ENCODE measurements around the gene AP1G1. TPM values are rescaled to one million over a fixed set of nuclear protein-coding genes. Genes with fewer than 3 reads are reported as not detected.
"Not testable (repeated sequence)": the region's sequence is repeated elsewhere in the genome, so short reads cannot be mapped to it uniquely, and the experiment has no call there.

Gene AP1G1
- total RNA-seq, 1 experiment from 2014 or later = 63.8 TPM

DNA sequence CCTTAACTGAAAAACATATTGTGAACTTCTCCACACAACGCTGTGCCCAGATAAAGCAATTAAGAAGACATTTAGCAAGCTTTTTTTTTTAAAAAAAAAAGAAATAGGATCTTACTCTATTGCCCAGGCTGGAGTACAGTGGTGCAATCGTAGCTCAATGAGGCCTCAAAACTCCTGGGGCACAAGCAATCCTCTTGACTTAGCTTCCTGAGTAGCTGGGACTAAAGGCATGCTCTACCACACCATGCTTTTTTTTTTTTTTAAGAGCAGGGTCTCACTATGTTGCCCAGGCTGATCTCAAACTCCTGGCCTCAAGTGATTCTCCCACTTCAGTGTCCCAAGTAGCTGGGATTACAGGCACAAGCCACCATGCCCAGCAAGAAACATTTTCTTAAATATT, 20.1 kb downstream of the AP1G1 start:
- Histone ChIP-seq H3K36me3 (ENCODE audit: control insufficient read depth, insufficient read depth, low read length) (no peaks in the 10 kb centered on the region; the same call in 1 of the 2 replicates), H3K9me3 (ENCODE audit: control insufficient read depth, insufficient read depth, low read depth, low read length) (no peaks in the 10 kb centered on the region), H3K4me3 (ENCODE audit: low read depth in 2 of 2, low read length in 2 of 2) (no peak overlapping the region), H3K27me3 (ENCODE audit: control insufficient read depth, insufficient read depth, low read length) (no peaks in the 10 kb centered on the region), H3K27ac (ENCODE audit: low read length) (no peak overlapping the region), H3K4me1 (ENCODE audit: control insufficient read depth, insufficient read depth, low read length) (0 out of 2 replicates have a peak, but pooled peaks cover 2% of the 10 kb centered on the region)
- ATAC-seq = no peak
- ChIA-PET CTCF (no interaction called here), POLR2A (no interaction called here)
- no TSS peak for BruUV-seq (replicated peaks)
- intact Hi-C loops (cut with micrococcal nuclease; ENCODE audit: unreplicated experiment) = no loop called here
- DNase-seq (ENCODE audit: low read depth, low spot score) = no peak
- in situ Hi-C loops (cut with HindIII; ENCODE audit: low pct_unique_long_range_greater_than_20kb, low sequenced_read_pairs) = no loop called here
- TF ChIP-seq REST (IDR thresholded peaks at IDR 0.05; ENCODE audit: insufficient read depth in 1 of 2, low read depth in 2 of 2, low read length in 1 of 2) = no peak
- no peak for TF ChIP-seq TCF7L2 (IDR thresholded peaks at IDR 0.05; ENCODE audit: low read depth, low read length)
- no peak for TF ChIP-seq POLR2AphosphoS5 (IDR thresholded peaks at IDR 0.05; ENCODE audit: low read depth, low read length)
- TF ChIP-seq CTCF (IDR thresholded peaks at IDR 0.05) = no peak
- no peak for TF ChIP-seq SIN3A (IDR thresholded peaks at IDR 0.05; ENCODE audit: borderline replicate concordance, insufficient read depth, low read depth, low read length)

GRCh38 chr16:71785143-71785542, 23.5 kb downstream of the AP1G1 start:
- H3K4me1 ChIP-seq (ENCODE audit: control insufficient read depth, insufficient read depth, low read length); DNase-seq (ENCODE audit: low read depth, low spot score); H3K9me3 ChIP-seq (ENCODE audit: control insufficient read depth, insufficient read depth, low read depth, low read length); CTCF ChIA-PET; in situ Hi-C loops (cut with HindIII; ENCODE audit: low pct_unique_long_range_greater_than_20kb, low sequenced_read_pairs); BruUV-seq (replicated peaks); H3K27ac ChIP-seq (ENCODE audit: low read length); POLR2A ChIA-PET; intact Hi-C loops (cut with micrococcal nuclease; ENCODE audit: unreplicated experiment); ATAC-seq; H3K27me3 ChIP-seq (ENCODE audit: control insufficient read depth, insufficient read depth, low read length); H3K4me3 ChIP-seq (ENCODE audit: low read depth in 2 of 2, low read length in 2 of 2); H3K36me3 ChIP-seq (ENCODE audit: control insufficient read depth, insufficient read depth, low read length): not testable (repeated sequence)

GRCh38 chr16:71784093-71784492, 24.5 kb downstream of the AP1G1 start:
- ATAC-seq (no peak), DNase-seq (ENCODE audit: low read depth, low spot score) (no peak)
- Histone ChIP-seq H3K27me3 (ENCODE audit: control insufficient read depth, insufficient read depth, low read length) (no peaks in the 10 kb centered on the region), H3K9me3 (ENCODE audit: control insufficient read depth, insufficient read depth, low read depth, low read length) (no peaks in the 10 kb centered on the region), H3K4me1 (ENCODE audit: control insufficient read depth, insufficient read depth, low read length) (no peaks in the 10 kb centered on the region), H3K4me3 (ENCODE audit: low read depth in 2 of 2, low read length in 2 of 2) (no peak overlapping the region), H3K36me3 (ENCODE audit: control insufficient read depth, insufficient read depth, low read length) (no peaks in the 10 kb centered on the region; the same call in 1 of the 2 replicates), H3K27ac (ENCODE audit: low read length) (no peak overlapping the region)
- TF ChIP-seq REST (IDR thresholded peaks at IDR 0.05; ENCODE audit: insufficient read depth in 1 of 2, low read depth in 2 of 2, low read length in 1 of 2) (no peak), POLR2AphosphoS5 (IDR thresholded peaks at IDR 0.05; ENCODE audit: low read depth, low read length) (no peak), TCF7L2 (IDR thresholded peaks at IDR 0.05; ENCODE audit: low read depth, low read length) (no peak), CTCF (IDR thresholded peaks at IDR 0.05) (no peak), SIN3A (IDR thresholded peaks at IDR 0.05; ENCODE audit: borderline replicate concordance, insufficient read depth, low read depth, low read length) (no peak)
- intact Hi-C loops (cut with micrococcal nuclease; ENCODE audit: unreplicated experiment) = no loop called here
- no TSS peak for BruUV-seq (replicated peaks)
- in situ Hi-C loops (cut with HindIII; ENCODE audit: low pct_unique_long_range_greater_than_20kb, low sequenced_read_pairs) = no loop called here
- POLR2A ChIA-PET = no interaction called here
- CTCF ChIA-PET = no interaction called here
